GM21825 (cell line): Measurements from ENCODE around the gene BCL2.
"Not testable (repeated sequence)": the region's sequence is repeated elsewhere in the genome, so short reads cannot be mapped to it uniquely, and the experiment has no call there.

Source experiments
- ATAC-seq: cut with Tn5 transposase; IDR thresholded peaks from one replicate; pipeline ENCODE4 v1.9.1; 2021; ENCODE audit warnings: mild to moderate bottlenecking, moderate library complexity; ENCODE audit not compliant: unreplicated experiment

The BCL2 gene

DNA sequence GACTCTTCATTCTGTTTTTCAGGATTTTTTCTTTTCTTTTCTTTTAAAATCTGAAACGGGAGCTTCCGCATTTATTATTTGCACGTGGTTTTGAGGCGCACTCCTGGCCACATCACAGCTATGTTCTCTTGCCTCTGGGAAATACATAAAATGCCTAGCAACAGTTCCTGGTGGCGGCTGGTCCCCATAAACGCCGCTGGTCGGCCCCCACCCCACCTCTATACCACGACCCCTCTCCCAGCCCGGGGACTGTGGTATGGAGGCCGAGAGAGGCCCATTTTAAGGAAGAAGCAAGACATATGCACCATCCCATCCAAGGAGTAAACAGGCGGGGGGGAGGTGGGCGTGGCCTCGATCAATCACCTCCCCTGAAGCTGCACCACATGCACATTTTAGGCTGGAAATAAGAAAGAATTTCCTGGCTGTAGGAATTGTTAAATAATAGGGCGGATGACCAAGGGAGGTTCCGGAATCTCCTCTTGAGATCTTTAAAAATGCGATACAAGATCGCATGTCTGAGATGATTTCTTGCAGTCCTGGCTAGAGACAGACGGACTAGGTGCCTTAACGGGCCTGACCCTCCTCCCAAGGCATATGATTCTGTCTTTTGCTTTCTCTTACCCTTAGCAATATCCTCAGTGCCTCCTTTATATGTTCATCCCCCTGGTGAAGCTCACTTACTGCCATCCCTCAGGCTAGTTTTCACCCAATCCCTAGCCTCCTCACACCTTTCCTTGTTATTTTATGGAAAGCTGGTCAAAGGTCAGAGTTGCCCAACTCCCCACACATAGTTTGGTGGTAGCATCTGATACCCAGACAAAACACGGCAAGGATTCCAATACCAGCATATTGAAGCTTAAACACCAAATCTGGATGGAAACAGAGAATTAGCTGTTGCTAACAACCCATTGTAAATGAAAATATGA is 82.4 kb downstream of the BCL2 start:
- no peak for ATAC-seq

- no peak for ATAC-seq
These were observed 83.2 kb downstream of the BCL2 start for GRCh38 chr18:63236406-63236805.

GRCh38 chr18:63235920-63236319 is 83.6 kb downstream of the BCL2 start:
- not testable (repeated sequence) for ATAC-seq

GRCh38 chr18:63234841-63235240 is 84.7 kb downstream of the BCL2 start:
- no peak for ATAC-seq

DNA sequence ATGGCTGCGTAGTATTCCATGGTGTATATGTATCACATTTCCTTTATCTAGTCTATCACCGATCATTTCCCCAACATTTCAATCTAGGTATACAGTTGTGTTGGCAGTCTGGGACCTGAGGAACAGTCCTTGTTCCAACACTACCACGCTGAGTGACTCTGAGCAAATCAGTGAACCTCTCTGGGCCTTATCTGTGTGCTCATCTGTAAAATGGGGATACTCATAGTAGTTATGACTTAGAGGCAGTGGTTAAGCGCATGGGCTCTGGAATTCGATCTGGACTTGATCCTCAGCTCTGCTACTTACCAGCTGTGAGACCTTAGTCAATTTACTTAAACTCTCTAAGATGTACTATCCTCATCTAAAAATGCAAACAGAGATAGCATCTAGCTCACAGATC is 85.1 kb downstream of the BCL2 start:
- ATAC-seq, result no peak

- ATAC-seq, result no peak
These were observed 86.2 kb downstream of the BCL2 start for GRCh38 chr18:63233334-63233733.

- no peak for ATAC-seq
These were observed 86.7 kb downstream of the BCL2 start for GRCh38 chr18:63232826-63233225.

DNA sequence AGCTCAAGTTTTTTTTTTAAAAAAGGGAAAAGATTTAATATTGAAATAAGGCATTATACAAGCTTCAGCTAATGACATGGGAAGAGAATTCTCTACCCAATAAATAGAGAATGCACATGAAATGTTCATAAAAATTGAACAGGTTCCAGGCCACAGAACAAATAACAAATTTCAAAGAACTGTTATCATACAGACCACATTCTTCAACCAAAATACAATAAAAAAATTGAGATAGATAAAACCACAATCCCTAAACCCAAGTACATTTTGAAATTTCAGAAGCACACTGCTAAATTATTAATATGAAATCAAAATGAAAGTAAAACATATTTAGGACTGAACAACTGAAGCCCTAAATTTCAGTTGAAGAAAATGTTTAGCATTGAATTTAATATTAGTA is 89.6 kb downstream of the BCL2 start:
- no peak for ATAC-seq

DNA sequence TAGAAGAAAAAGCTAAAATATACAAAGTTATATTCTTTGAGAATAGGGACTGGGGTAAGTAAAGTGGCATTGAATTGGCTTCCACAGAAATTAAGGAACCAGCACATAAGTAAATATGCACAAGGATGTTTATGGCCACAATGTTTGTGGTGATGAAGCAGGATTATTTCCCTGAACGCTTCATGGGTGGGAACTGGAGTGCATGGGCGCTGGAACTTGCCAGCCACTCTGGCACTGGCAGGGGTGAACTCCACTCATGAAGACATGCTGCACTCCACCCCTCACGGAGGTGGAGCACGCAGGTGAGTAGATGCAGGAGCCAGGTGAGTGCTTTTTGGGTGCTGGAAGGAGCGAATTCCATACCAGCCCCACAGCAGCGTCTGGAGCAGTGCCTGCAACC is 94.1 kb downstream of the BCL2 start:
- ATAC-seq, result no peak

- ATAC-seq, result no peak
These were observed 94.9 kb downstream of the BCL2 start for GRCh38 chr18:63224630-63225029.

DNA sequence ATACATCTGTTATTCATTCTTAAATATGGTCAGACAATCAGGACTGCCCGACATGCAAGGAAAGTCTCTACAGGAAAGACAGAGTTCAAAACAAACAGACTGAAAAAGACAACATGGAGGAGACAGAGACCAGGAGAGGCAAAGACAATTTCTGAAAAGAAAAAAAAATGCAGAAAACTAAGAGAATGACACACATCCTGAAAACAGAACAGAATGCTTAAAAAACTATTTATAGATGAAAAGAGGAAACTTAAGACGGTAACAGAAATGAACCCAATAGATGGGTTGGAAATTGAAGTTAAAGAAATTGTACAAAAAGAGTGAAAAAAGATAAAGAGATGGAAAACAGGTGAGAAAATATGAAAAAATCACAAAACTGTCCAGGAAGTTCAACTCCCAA is 95.7 kb downstream of the BCL2 start:
- ATAC-seq, result no peak

DNA sequence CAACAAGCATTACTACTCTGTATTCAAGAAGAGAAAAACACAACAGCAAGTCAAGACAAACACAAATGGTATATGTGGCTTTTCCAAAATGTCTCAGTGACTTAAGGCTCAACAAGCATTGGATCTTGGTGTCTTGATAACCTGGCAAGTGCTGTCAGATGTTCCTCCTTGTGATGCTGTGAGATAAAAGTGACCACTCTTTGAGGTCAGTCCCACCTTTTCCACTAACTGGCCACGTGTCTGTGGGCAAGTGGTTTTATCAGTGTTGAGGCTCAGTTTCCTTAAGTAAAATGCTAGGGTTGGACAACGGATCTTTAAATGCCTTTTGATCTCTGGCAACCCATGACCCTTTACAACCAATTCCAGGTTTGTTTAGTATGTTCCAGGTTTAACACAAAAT is 98.7 kb downstream of the BCL2 start:
- ATAC-seq, result no peak

- no peak for ATAC-seq
These were observed 101.1 kb downstream of the BCL2 start for GRCh38 chr18:63218472-63218871.

GRCh38 chr18:63216516-63217311 is 102.9 kb downstream of the BCL2 start:
- peak; percentile 51 for ATAC-seq

DNA sequence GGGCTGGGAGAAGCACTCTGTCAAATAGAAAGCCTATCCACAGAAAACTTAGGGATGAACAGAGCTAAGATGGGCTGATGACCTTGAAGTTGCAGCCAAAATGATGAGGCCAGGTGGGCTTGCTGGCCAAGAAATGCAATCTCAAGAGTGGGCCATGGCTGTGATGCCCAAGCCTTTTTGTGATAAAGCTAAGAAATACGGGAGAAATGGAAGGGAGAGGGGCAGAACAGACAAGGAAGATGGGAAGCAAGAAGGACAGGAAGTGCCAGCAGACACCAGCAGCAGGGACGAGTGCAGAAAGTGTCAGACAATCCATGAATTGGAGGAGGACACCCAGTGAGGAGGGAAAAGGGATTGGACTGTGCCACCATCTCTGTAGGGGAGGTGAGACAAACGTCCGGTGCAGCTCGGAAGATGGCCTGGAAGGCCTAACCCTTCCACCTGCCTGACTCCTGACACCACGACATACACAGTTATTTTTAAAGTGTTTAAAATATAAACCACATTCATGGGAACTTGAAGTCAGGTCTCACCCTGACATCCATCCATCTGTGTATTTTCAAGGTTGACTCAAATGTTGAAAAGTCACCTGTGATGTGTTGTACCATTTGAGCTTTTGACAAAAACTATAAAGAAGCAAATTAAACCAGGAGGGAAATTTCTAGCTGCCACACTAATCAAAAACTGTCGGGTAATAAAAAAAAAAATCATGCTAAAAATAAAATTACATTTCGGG is 105.5 kb downstream of the BCL2 start:
- no peak for ATAC-seq

DNA sequence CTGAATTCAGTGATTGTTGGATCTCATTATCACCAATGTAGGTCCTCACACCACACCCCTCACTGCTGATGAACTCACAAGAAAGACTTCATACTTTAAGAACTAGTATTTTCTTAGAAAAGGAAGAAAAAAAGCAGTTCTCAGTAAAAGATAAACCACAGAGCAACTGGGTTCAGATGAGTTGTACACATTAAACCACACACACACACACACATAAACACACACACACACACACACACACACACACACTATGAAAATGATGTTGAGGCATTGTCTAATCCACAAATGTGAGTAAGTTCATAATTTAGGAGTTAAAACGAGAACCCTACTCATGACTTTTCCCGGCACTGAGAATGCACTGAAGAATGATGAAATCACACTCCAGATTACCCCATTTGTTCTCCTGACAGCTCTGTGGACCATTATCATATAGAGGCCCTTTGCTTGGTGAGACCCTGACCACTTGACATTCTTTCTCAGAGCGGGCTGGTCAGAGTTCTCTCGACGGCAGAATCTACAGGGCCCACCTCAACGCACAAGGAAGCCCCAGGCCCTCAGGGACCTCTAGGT is 106.2 kb downstream of the BCL2 start:
- no peak for ATAC-seq

DNA sequence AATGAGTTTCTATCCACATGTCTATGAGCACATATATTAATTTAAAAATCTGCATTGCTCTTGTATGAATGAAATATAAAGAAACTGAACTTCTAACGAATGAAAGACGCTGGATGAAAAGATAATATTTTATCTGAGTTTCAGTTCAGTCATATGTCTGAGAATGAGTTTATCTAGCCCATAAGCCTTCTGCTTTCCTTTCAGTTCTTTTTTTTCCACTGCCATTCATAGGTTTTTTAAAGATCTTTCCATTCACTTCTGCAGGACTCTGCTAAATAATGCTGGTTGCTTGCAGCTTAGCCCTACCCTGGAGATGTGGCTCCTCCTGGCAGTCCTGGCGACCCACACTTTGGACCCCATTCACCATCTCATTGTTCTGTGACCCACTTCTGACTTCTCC is 109.0 kb downstream of the BCL2 start:
- no peak for ATAC-seq

DNA sequence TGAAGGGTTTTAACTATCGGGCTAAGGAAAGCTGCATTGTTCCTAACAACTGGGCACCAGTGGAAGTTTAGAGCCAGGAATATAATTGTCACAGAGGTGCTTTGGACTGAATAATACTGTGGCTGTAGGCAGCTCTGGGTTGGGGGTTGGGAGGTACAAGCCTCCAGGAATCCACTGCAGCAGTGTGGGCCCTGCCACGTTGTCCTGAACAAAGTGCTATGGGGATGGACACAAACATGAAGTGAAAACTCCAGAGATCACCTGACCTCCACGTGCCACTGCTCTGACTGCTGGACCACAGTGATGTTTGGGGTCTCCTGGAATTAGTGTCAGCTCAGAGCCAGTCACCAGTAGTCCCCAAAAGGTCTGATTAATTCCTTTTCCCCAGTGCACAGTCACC is 110.9 kb downstream of the BCL2 start:
- no peak for ATAC-seq

GRCh38 chr18:63207835-63208234 is 111.7 kb downstream of the BCL2 start:
- no peak for ATAC-seq

- ATAC-seq, result no peak
These were observed 112.3 kb downstream of the BCL2 start for GRCh38 chr18:63207143-63207790.
